SK-N-SH (cell line): ENCODE data around the gene KLHL24. TPM values are rescaled to one million over a fixed set of nuclear protein-coding genes. Genes with fewer than 3 reads are reported as not detected.

Experiments used
- CTCF ChIA-PET: fragments of 300-600, 350-600 bp; formaldehyde crosslinking; extraction: SDS; loops from one replicate; lab custom pipeline; 2021; lab: Yijun Ruan, JAX
- POLR2A ChIA-PET: fragments of 350-600 bp; sonication (Branson Sonifier 250); formaldehyde crosslinking; extraction: SDS; loops from one replicate; lab custom pipeline; 2020; ENCODE audit warnings: antibody characterized with exemption, inconsistent platforms; lab: Yijun Ruan, JAX
- DNase-seq: peaks from one replicate; pipeline ENCODE4 v3.0.0; 2012
- H2AFZ ChIP-seq: fragments of 200-600 bp; sonication (generic); 2 replicates; pipeline ENCODE4 v1.8.1; 2016; ENCODE audit warnings: antibody characterized with exemption, mild to moderate bottlenecking, low read depth
- H3F3A ChIP-seq: fragments of 200-600 bp; sonication (generic); replicated peaks from 2 replicates; pipeline ENCODE3; 2016; ENCODE audit warnings: antibody characterized with exemption, mild to moderate bottlenecking; ENCODE audit not compliant: insufficient read depth
- H3K27ac ChIP-seq, 2 experiments: fragments of 200-500 bp in 1 of 2; fragments of 200-600 bp in 1 of 2; sonication (Bioruptor generic) in 1 of 2; sonication (generic), shearing (Covaris generic) in 1 of 2; 2 replicates each; pipeline versions ENCODE4 v1.5.1 to v1.6.1; 2014 to 2016; ENCODE audit warnings: low read depth in 2 of 2, inconsistent platforms in 1 of 2, low read length in 1 of 2, mild to moderate bottlenecking in 1 of 2, mixed read lengths in 1 of 2
- H3K27me3 ChIP-seq: fragments of 200-600 bp; sonication (generic), shearing (Covaris generic); 2 replicates; pipeline ENCODE4 v1.6.1; 2016; ENCODE audit warnings: mixed run types; ENCODE audit not compliant: insufficient read depth
- H3K36me3 ChIP-seq, 2 experiments: fragments of 200-500 bp in 1 of 2; fragments of 200-600 bp in 1 of 2; sonication (Bioruptor generic) in 1 of 2; sonication (generic) in 1 of 2; replicated peaks in 1 of 2; 2 replicates each; pipeline versions ENCODE3 to v1.5.1; 2014 to 2016; ENCODE audit warnings: low read length in 1 of 2, mild to moderate bottlenecking in 1 of 2; ENCODE audit not compliant: insufficient read depth in 2 of 2, control insufficient read depth in 1 of 2
- H3K4me1 ChIP-seq, 2 experiments: fragments of 200-500 bp in 1 of 2; fragments of 200-600 bp in 1 of 2; sonication (Bioruptor generic) in 1 of 2; sonication (generic), shearing (Covaris generic) in 1 of 2; 2 replicates each; pipeline versions ENCODE4 v1.5.1 to v1.6.1; 2014 to 2016; ENCODE audit warnings: low read depth in 1 of 2, low read length in 1 of 2, mixed run types in 1 of 2; ENCODE audit not compliant: insufficient read depth in 2 of 2, control insufficient read depth in 1 of 2
- H3K4me2 ChIP-seq: fragments of 200-600 bp; sonication (generic), shearing (Covaris generic); 2 replicates; pipeline ENCODE4 v1.6.1; 2017; ENCODE audit warnings: mixed run types
- H3K4me3 ChIP-seq, 2 experiments: fragments of 200-500 bp in 1 of 2; fragments of 200-600 bp in 1 of 2; sonication (Bioruptor generic) in 1 of 2; sonication (generic), shearing (Covaris generic) in 1 of 2; 2 replicates each; pipeline versions ENCODE4 v1.5.1 to v1.8.1; 2014 to 2016; ENCODE audit warnings: low read depth in 2 of 2, inconsistent platforms in 1 of 2, low read length in 1 of 2, mild to moderate bottlenecking in 1 of 2, mixed read lengths in 1 of 2, moderate library complexity in 1 of 2
- H3K79me2 ChIP-seq: fragments of 200-600 bp; sonication (generic); 2 replicates; pipeline ENCODE4 v1.8.1; 2017; ENCODE audit warnings: mild to moderate bottlenecking; ENCODE audit not compliant: insufficient read depth
- H3K9ac ChIP-seq: fragments of 200-600 bp; sonication (generic); 2 replicates; pipeline ENCODE4 v1.6.1; 2017; ENCODE audit warnings: mixed run types
- H3K9me2 ChIP-seq: fragments of 200-600 bp; sonication (generic); 2 replicates; pipeline ENCODE4 v1.6.1; 2017; ENCODE audit warnings: mixed run types
- H3K9me3 ChIP-seq: fragments of 200-600 bp; sonication (generic); 2 replicates; pipeline ENCODE4 v1.6.1; 2017; ENCODE audit warnings: mixed run types, mild to moderate bottlenecking, moderate library complexity
- H4K20me1 ChIP-seq: fragments of 200-600 bp; sonication (generic); 2 replicates; pipeline ENCODE4 v1.6.1; 2017; ENCODE audit warnings: mild to moderate bottlenecking, mixed run types; ENCODE audit not compliant: insufficient read depth
- EZH2phosphoT487 ChIP-seq: fragments of 200-600 bp; sonication (generic); IDR thresholded peaks from 2 replicates; pipeline ENCODE4 v1.6.1; 2017; ENCODE audit warnings: low read depth, mixed run types, mild to moderate bottlenecking, antibody characterized with exemption, moderate library complexity, borderline replicate concordance
- FOXJ3 ChIP-seq: sonication (generic); formaldehyde crosslinking; IDR thresholded peaks from 2 replicates; pipeline ENCODE4 v1.5.1; 2020; ENCODE audit warnings: mild to moderate bottlenecking, missing genetic modification reagents
- GATA2 ChIP-seq: sonication (generic); formaldehyde crosslinking; IDR thresholded peaks from 2 replicates; pipeline ENCODE4 v1.5.0; 2020; ENCODE audit warnings: mild to moderate bottlenecking, missing genetic modification reagents
- IRF3 ChIP-seq: fragments of 150-350 bp; IDR thresholded peaks from 2 replicates; pipeline ENCODE4 v1.6.1; 2016; ENCODE audit warnings: mild to moderate bottlenecking, low read depth, low read length
- JUND ChIP-seq: IDR thresholded peaks from 2 replicates; pipeline ENCODE4 v1.4.0; 2012
- MEF2A ChIP-seq: IDR thresholded peaks from 2 replicates; pipeline ENCODE4 v1.4.0; 2012; ENCODE audit warnings: low read depth, borderline replicate concordance
- MXI1 ChIP-seq: IDR thresholded peaks from 2 replicates; pipeline ENCODE4 v1.6.1; 2012; ENCODE audit warnings: mild to moderate bottlenecking, low read depth, low read length, improper control_type of control experiment
- NRF1 ChIP-seq: IDR thresholded peaks from 2 replicates; pipeline ENCODE4 v1.6.1; 2012; ENCODE audit warnings: low read depth, mild to moderate bottlenecking, low read length
- RAD21 ChIP-seq: IDR thresholded peaks from 2 replicates; pipeline ENCODE4 v1.6.1; 2012; ENCODE audit warnings: mild to moderate bottlenecking, low read length
- RCOR1 ChIP-seq: fragments of 150-350 bp; IDR thresholded peaks from 2 replicates; pipeline ENCODE4 v1.6.1; 2017; ENCODE audit warnings: antibody characterized with exemption, low read length
- SIN3A ChIP-seq: IDR thresholded peaks from 2 replicates; pipeline ENCODE4 v1.6.1; 2012; ENCODE audit warnings: low read depth, mild to moderate bottlenecking, low read length, moderate library complexity, borderline replicate concordance
- SMC3 ChIP-seq: IDR thresholded peaks from 2 replicates; pipeline ENCODE4 v1.6.1; 2012; ENCODE audit warnings: low read depth, low read length, improper control_type of control experiment
- TAF1 ChIP-seq: IDR thresholded peaks from 2 replicates; pipeline ENCODE4 v1.6.1; 2012; ENCODE audit warnings: low read depth, mild to moderate bottlenecking, low read length, moderate library complexity, borderline replicate concordance
- USF1 ChIP-seq: IDR thresholded peaks from 2 replicates; pipeline ENCODE4 v1.4.0; 2012; ENCODE audit warnings: low read depth, borderline replicate concordance
- WGBS: methylation state at CpG from one replicate; pipeline ENCODE4 v1.1.6; 2017; ENCODE audit warnings: low lambda C conversion rate; 5-methylcytosine and 5-hydroxymethylcytosine counted together
- polyA plus RNA-seq, 3 experiments: library from polyadenylated mRNA; depleted of rRNA; stranded (reverse); fragments of >200 nt; gene quantifications; 2 replicates each; pipeline ENCODE4 v1.2.3, GENCODE V29; 2012

KLHL24 gene
- polyA plus RNA-seq, 1 of the 3 experiments (the other 2 are of a cell fraction): 5.7 TPM

GRCh38 chr3:183645254-183645653 is 9.8 kb downstream of the KLHL24 start:
- no peak overlapping the region for H3K27ac ChIP-seq
- no peak overlapping the region for H3K4me3 ChIP-seq
- ChIA-PET POLR2A (no interaction called here), CTCF (interaction anchor here (0.7 to 1.3 kb wide), 2 partner anchors 122 to 142 kb away, joined by 3 to 4 read pairs; no protein-coding TSS in a partner anchor)
- no peaks in the 10 kb centered on the region for H3F3A ChIP-seq
- 100% methylated on average over 2 of the region's 2 CpGs for WGBS
- no peak overlapping the region for H2AFZ ChIP-seq
- H3K36me3 ChIP-seq: peaks cover under 1 to 2% of the 10 kb centered on the region in 2 experiments
- no peak for DNase-seq
- H3K9ac ChIP-seq: no peak overlapping the region
- H3K27me3 ChIP-seq: no peaks in the 10 kb centered on the region
- H3K9me3 ChIP-seq: no peaks in the 10 kb centered on the region
- no peak overlapping the region for H3K4me2 ChIP-seq
- H4K20me1 ChIP-seq: no peaks in the 10 kb centered on the region
- no peaks in the 10 kb centered on the region for H3K4me1 ChIP-seq
- TF ChIP-seq MEF2A: no peak
- TF ChIP-seq JUND: no peak
- no peak for TF ChIP-seq MXI1
- TF ChIP-seq GATA2 (CRISPR knock-in tag): no peak
- no peaks in the 10 kb centered on the region for H3K9me2 ChIP-seq
- H3K79me2 ChIP-seq: peaks cover 4% of the 10 kb centered on the region; the same call in 1 of the 2 replicates

- H3K4me1 ChIP-seq: no peaks in the 10 kb centered on the region
- no peak overlapping the region for H3K27ac ChIP-seq
- TF ChIP-seq MXI1 (no peak), IRF3 (no peak), EZH2phosphoT487 (no peak), FOXJ3 (CRISPR knock-in tag) (no peak), RAD21 (no peak), SMC3 (no peak)
- no peaks in the 10 kb centered on the region for H3K27me3 ChIP-seq
- no peaks in the 10 kb centered on the region for H3K79me2 ChIP-seq
- no peaks in the 10 kb centered on the region for H3K9me2 ChIP-seq
- POLR2A ChIA-PET: no interaction called here
- no peak for DNase-seq
- no peak overlapping the region for H2AFZ ChIP-seq
- CTCF ChIA-PET: interaction anchor here (0.6 to 1.2 kb wide), 3 partner anchors 21 to 116 kb away, joined by 3 to 4 read pairs (median 3); no protein-coding TSS in a partner anchor
- H3K4me3 ChIP-seq: no peak overlapping the region
- peaks cover 32 to 38% of the 10 kb centered on the region in 2 experiments for H3K36me3 ChIP-seq
- H4K20me1 ChIP-seq: no peaks in the 10 kb centered on the region
- 93% methylated on average over 4 of the region's 4 CpGs for WGBS
- no peak overlapping the region for H3K4me2 ChIP-seq
- no peak overlapping the region for H3K9ac ChIP-seq
- peaks cover 5% of the 10 kb centered on the region for H3F3A ChIP-seq
- H3K9me3 ChIP-seq: peaks cover 23% of the 10 kb centered on the region
Observed at GRCh38 chr3:183650554-183650953, 15.1 kb downstream of the KLHL24 start.

GRCh38 chr3:183653209-183654064 is 18.0 kb downstream of the KLHL24 start:
- Histone ChIP-seq H3K4me2 (no peak overlapping the region), H3K9me3 (peaks cover 23% of the 10 kb centered on the region), H3K4me1 (no peaks in the 10 kb centered on the region), H3K27ac (no peak overlapping the region), H3K9ac (no peak overlapping the region), H3K27me3 (no peaks in the 10 kb centered on the region), H3K4me3 (no peak overlapping the region; a peak in 1 of 4 replicates), H3F3A (peaks cover 5% of the 10 kb centered on the region)
- CTCF ChIA-PET: no interaction called here
- no peak for TF ChIP-seq NRF1
- TF ChIP-seq SIN3A: no peak
- no peak for TF ChIP-seq JUND
- TF ChIP-seq USF1: no peak
- TF ChIP-seq TAF1: no peak
- TF ChIP-seq RCOR1: no peak
- no peak for TF ChIP-seq GATA2 (CRISPR knock-in tag)
- TF ChIP-seq, all 33 proteins: peak for 0
- no peak overlapping the region for H2AFZ ChIP-seq
- no peaks in the 10 kb centered on the region for H4K20me1 ChIP-seq
- H3K9me2 ChIP-seq: no peaks in the 10 kb centered on the region
- WGBS: 76% methylated on average over 6 of the region's 6 CpGs
- DNase-seq: no peak
- peaks cover 35 to 38% of the 10 kb centered on the region in 2 experiments for H3K36me3 ChIP-seq
- no peaks in the 10 kb centered on the region for H3K79me2 ChIP-seq
- POLR2A ChIA-PET: no interaction called here
